HEK293 (cell line): ENCODE measurements around the gene MED20.

Experiments used
- AEBP2 ChIP-seq: fragments of 450-650 bp; formaldehyde crosslinking; IDR thresholded peaks from 2 replicates; pipeline ENCODE4 v1.5.1; 2016; ENCODE audit warnings: missing biosample characterization, missing genetic modification characterization, borderline replicate concordance
- CTCF ChIP-seq: fragments of 450-650 bp; formaldehyde crosslinking; IDR thresholded peaks from 2 replicates; pipeline ENCODE4 v1.5.1; 2016; ENCODE audit warnings: missing biosample characterization, missing genetic modification characterization
- PRDM10 ChIP-seq: fragments of 450-650 bp; formaldehyde crosslinking; IDR thresholded peaks from 2 replicates; pipeline ENCODE4 v1.5.1; 2016; ENCODE audit warnings: missing biosample characterization, missing genetic modification characterization
- WT1 ChIP-seq: fragments of 450-650 bp; formaldehyde crosslinking; IDR thresholded peaks from 2 replicates; pipeline ENCODE4 v1.5.1; 2016; ENCODE audit warnings: missing biosample characterization, missing genetic modification characterization
- ZNF211 ChIP-seq: fragments of 450-650 bp; formaldehyde crosslinking; IDR thresholded peaks from 2 replicates; pipeline ENCODE4 v1.5.1; 2016; ENCODE audit warnings: low read depth, missing biosample characterization, missing genetic modification characterization
- ZNF398 ChIP-seq: fragments of 450-650 bp; formaldehyde crosslinking; IDR thresholded peaks from 2 replicates; pipeline ENCODE4 v1.5.1; 2017; ENCODE audit warnings: missing biosample characterization, missing genetic modification characterization
- ZNF555 ChIP-seq: fragments of 450-650 bp; formaldehyde crosslinking; conservative IDR thresholded peaks from 2 replicates; pipeline ENCODE4 v1.5.1; 2017; ENCODE audit warnings: missing biosample characterization, mild to moderate bottlenecking, missing genetic modification characterization, inconsistent platforms

- TF ChIP-seq ZNF398 (tag by site-specific recombination) (no peak), ZNF555 (tag by site-specific recombination) (no peak), CTCF (tag by site-specific recombination) (no peak), WT1 (tag by site-specific recombination) (no peak), ZNF211 (tag by site-specific recombination) (no peak), AEBP2 (tag by site-specific recombination) (no peak), PRDM10 (tag by site-specific recombination) (no peak)
These were observed 14.7 kb upstream of the MED20 start for GRCh38 chr6:41935685-41936072.
